HG03558 (cell line): ENCODE data around the gene MALRD1.

ENCODE experiments used
- ATAC-seq: cut with Tn5 transposase; IDR thresholded peaks from one replicate; pipeline ENCODE4 v1.9.1; 2021; ENCODE audit warnings: moderate number of reproducible peaks; ENCODE audit not compliant: unreplicated experiment; ENCODE audit errors: extremely low read depth

MALRD1 gene

GRCh38 chr10:19048489-19048888, at the start of gene MALRD1:
Gene MALRD1, plus strand, starts transcription at chr10:19048801. Its CDS starts 138 bp downstream, at chr10:19048939.
- no peak for ATAC-seq

- no peak for ATAC-seq
These were observed 45.3 kb upstream of the MALRD1 start for GRCh38 chr10:19003341-19003740.

- ATAC-seq, result no peak
These were observed 36.5 kb upstream of the MALRD1 start for GRCh38 chr10:19012111-19012510.

- no peak for ATAC-seq
These were observed 34.6 kb upstream of the MALRD1 start for GRCh38 chr10:19014034-19014433.

DNA sequence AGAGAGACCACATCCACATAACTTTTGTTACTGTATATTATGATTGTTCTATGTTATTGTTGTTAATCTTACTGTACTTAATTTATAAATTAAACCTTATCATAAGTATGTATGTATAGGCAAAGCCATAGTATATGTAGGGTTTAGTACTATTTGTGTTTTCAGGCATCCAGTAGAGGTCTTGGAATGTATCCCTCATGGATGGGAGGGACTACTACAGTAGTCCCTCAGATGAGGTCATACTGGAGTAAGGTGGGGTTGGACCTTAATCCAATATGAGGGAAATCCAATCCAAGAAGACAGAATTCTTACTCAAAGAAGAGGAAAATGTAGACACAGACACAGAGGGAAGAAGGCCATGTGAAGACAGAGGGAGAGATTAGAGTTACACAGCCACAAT, 34.1 kb upstream of the MALRD1 start:
- ATAC-seq, result no peak

GRCh38 chr10:19017116-19017890, 31.3 kb upstream of the MALRD1 start:
- no peak for ATAC-seq

GRCh38 chr10:19021162-19021561, 27.4 kb upstream of the MALRD1 start:
- ATAC-seq, result no peak

GRCh38 chr10:19024611-19025010, 24.0 kb upstream of the MALRD1 start:
- ATAC-seq, result no peak

DNA sequence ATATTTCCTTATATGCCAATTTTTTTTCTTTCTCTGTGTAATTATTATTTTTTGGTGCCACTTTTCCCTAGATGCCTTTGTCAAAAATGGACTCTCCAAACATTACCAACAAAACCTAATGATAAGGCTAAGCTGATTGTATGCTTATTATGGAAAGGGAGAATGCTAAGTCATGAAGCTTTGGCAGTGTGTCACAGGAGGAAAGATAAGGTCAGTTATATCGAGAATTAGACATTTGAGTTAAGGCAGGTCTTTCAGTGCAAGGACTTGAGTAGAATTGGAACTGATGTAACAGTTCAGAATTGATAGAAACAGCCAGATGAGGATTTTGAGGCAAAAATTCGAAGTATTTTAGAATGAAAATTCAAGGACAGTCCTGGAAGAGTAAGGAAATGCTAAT, 16.8 kb upstream of the MALRD1 start:
- no peak for ATAC-seq

GRCh38 chr10:19033741-19034140, 14.9 kb upstream of the MALRD1 start:
- no peak for ATAC-seq

DNA sequence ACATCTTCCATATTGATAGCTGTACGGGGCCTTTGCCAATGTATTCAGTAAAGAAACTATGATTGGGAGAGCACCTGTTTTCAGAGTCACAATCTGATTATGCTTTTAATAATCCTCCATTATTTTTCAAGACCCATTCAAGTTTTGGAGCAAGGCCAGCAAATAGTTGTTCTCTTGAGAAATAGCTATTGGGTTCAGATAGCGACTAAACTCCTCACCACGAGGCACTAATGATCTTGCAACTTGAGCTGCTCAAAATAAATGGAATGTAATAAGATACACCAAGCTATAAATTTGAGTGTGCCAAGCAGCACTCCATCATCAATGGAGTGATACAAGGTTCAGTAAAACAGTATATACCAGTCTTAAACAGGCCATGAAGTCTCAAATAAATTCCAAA, 7.4 kb upstream of the MALRD1 start:
- no peak for ATAC-seq

GRCh38 chr10:19043431-19043830, 5.2 kb upstream of the MALRD1 start:
- ATAC-seq, result no peak

DNA sequence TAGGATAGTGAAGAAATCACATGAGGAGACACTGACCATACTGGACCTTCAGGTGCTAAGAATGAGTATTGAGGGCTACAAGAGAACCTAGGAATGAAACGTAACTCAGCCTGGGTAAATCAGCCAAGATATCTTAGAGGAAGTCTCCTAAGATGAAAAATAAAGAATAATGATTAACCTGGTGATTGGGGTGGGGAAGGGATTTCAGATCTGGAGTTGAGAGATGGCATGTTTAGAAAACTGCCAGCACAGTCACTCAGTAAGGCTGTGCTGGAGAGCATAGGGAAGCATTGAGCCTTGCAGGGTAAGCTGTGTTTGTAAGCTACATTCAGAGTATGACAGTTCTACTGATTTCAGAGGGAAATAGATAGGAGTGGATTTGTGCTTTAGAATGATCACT, 1.9 kb upstream of the MALRD1 start:
- ATAC-seq, result no peak

- ATAC-seq, result no peak
These were observed 290 bp downstream of the MALRD1 start for GRCh38 chr10:19048891-19049290.

- no peak for ATAC-seq
These were observed 966 bp downstream of the MALRD1 start for GRCh38 chr10:19049567-19049966.

DNA sequence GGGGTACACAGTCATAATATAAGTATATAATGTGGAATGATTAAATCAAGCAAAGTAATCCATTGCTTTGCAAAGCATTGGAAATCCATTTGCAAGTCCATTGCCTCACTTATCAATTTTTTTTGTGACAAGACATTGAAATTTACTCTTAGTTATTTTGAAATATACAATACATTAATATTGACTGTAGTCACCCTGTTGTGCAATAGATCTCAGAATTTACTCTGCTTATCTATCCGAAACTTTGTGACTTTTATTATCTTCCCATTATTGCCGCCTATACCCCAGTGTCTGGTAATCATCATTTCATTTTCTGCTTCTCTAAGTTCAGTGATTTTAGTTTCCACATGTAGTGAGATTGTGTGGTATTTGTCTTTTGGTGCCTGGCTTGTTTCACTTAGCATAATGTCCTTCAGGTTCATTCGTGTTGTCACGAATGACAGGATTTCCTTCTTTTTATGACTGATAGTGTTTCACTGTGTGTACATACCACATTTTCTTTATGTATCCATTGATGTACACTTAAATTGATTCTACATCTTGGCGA, 5.8 kb downstream of the MALRD1 start:
- ATAC-seq, result no peak

DNA sequence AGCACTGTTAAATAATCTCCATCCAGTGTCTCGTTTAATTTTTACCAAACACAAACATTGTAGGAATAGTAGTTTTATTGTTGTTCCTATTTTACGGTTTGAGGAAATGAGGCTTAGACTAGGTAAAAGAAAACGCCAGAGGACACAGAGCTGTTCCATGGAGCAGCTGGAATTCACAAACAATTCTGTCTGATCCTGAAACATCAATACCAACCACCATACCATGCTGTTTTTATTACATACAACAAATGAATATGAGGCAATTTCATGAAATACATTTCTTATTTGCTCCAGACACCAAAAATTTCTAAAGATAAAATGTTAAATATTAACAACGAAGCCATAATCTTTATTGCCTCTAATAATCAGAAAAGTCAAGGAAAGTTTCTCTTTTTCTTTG, 9.4 kb downstream of the MALRD1 start:
- ATAC-seq, result no peak

DNA sequence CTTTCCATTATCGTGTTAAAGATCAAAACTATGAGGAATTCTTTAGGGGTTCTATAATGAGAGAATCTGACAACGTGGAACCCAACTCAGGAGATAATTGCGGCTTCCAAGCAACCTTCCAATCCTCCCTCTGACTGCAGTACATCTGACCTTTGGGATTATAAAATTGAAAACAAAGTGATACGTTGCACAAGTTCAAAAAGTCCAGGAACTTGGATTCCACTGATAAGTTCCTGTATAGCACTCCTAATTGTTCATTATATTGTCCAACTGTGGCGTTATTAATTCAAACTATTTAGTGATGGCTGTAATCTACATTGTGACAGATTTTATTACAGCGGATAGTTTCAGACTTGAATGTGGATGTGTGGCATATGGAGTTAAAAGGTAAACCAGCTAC, 15.4 kb downstream of the MALRD1 start:
- ATAC-seq, result no peak

DNA sequence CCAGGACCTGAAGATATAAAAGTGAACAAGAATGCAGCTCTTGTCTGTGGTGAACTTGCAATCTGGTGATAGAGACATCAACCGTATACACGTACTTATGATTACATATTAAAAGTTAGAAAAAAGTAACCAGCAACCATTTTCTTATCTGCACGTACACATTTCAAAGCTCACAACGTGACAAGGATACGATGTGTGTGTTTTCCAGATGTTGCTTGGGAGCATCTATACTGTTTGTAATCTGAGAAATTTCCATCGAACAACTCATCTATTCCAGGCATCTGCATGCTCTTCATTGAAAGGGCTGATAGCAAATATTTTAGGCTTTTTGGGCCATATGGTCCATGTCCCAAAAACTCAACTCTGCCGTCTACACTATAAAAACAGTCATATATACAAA, 23.3 kb downstream of the MALRD1 start:
- ATAC-seq, result no peak

- no peak for ATAC-seq
These were observed 28.7 kb downstream of the MALRD1 start for GRCh38 chr10:19077276-19077675.

- no peak for ATAC-seq
These were observed 48.0 kb downstream of the MALRD1 start for GRCh38 chr10:19096501-19097073.

DNA sequence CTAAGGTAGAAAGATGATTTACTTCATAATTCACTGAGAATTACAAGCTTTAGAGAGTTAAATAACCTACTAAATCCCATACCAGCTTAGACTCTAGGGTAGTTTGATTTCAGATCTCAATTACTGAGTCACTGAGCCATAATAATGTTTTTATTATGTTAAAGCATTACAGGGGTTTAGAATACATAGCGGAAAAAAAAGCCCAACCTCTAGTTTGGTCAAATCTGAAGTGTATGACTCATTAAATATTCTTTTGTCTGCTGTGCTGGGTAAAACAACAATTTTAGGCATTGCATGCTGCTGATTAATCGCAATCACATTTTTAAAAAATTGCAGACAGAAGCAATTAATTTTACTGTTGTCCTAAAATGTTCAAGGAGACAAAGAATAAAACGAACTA, 48.5 kb downstream of the MALRD1 start:
- ATAC-seq, result no peak
